Measurements from ENCODE around the gene C22orf39.

DNA sequence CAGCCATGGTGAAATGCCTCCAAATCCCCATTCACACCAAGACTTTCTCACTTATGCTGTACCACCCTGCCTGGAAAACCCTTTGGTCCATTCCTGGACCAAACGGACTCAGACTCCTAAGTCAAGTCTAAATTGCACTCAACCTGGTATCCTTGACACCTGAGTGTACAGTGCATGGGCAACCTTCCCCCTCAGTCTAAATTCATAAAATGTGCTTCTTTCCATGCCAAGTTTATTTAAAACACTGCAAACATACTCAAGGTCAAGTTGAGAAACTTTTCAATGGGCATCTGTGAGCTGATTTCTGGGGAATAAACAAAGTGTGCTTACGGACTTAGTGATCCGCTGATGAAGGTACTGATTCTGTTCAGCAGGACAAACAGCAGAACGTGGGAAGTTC lies 42.4 kb downstream of the C22orf39 start:
- TF ChIP-seq, protein P1, sequence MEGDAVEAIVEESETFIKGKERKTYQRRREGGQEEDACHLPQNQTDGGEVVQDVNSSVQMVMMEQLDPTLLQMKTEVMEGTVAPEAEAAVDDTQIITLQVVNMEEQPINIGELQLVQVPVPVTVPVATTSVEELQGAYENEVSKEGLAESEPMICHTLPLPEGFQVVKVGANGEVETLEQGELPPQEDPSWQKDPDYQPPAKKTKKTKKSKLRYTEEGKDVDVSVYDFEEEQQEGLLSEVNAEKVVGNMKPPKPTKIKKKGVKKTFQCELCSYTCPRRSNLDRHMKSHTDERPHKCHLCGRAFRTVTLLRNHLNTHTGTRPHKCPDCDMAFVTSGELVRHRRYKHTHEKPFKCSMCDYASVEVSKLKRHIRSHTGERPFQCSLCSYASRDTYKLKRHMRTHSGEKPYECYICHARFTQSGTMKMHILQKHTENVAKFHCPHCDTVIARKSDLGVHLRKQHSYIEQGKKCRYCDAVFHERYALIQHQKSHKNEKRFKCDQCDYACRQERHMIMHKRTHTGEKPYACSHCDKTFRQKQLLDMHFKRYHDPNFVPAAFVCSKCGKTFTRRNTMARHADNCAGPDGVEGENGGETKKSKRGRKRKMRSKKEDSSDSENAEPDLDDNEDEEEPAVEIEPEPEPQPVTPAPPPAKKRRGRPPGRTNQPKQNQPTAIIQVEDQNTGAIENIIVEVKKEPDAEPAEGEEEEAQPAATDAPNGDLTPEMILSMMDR (IDR thresholded peaks at IDR 0.05), result no peak
- TF ChIP-seq ZNF416 (CRISPR knock-in tag; IDR thresholded peaks at IDR 0.05) (no peak), ZSCAN18 (CRISPR knock-in tag; IDR thresholded peaks at IDR 0.05) (no peak), OVOL2 (CRISPR knock-in tag; IDR thresholded peaks at IDR 0.05; ENCODE audit: borderline replicate concordance) (no peak), CBFB (CRISPR knock-in tag; IDR thresholded peaks at IDR 0.05; ENCODE audit: low read depth) (no peak)
